SH-SY5Y (cell line): ENCODE measurements around the gene RGS3.

Experiments
- GATA2 ChIP-seq: IDR thresholded peaks from 2 replicates; pipeline ENCODE4 v1.6.1; 2011; ENCODE audit warnings: mild to moderate bottlenecking, low read depth, low read length
- GATA3 ChIP-seq: IDR thresholded peaks from 2 replicates; pipeline ENCODE4 v1.6.1; 2011; ENCODE audit warnings: low read depth, mild to moderate bottlenecking, low read length, moderate library complexity

RGS3 gene

GRCh38 chr9:113633782-113634595, 170.5 kb downstream of the RGS3 start:
- no peak for TF ChIP-seq GATA3

GRCh38 chr9:113634596-113635515, 171.3 kb downstream of the RGS3 start:
- no peak for TF ChIP-seq GATA2
- TF ChIP-seq GATA3, result no peak

GRCh38 chr9:113635586-113635985, 172.1 kb downstream of the RGS3 start:
- TF ChIP-seq GATA2, result no peak
- no peak for TF ChIP-seq GATA3

GRCh38 chr9:113636165-113636564, 172.6 kb downstream of the RGS3 start:
- TF ChIP-seq GATA3 (no peak), GATA2 (no peak)

- TF ChIP-seq GATA2 (no peak), GATA3 (no peak)
Observed at GRCh38 chr9:113636693-113637092, 173.2 kb downstream of the RGS3 start.

GRCh38 chr9:113638490-113638889, 175.0 kb downstream of the RGS3 start:
- TF ChIP-seq GATA3 (no peak), GATA2 (no peak)

- peak; percentile 83 for TF ChIP-seq GATA2
- 0 out of 2 replicates have a peak, but pooled peaks have one; percentile 15 for TF ChIP-seq GATA3
Observed at GRCh38 chr9:113638897-113639296, 175.4 kb downstream of the RGS3 start.

- TF ChIP-seq GATA2, result no peak
- no peak for TF ChIP-seq GATA3
Observed at GRCh38 chr9:113640418-113640817, 176.9 kb downstream of the RGS3 start.

- TF ChIP-seq GATA2 (no peak), GATA3 (no peak)
Observed at GRCh38 chr9:113641100-113641885, 177.8 kb downstream of the RGS3 start.

- TF ChIP-seq GATA3 (no peak), GATA2 (no peak)
Observed at GRCh38 chr9:113644321-113644720, 180.8 kb downstream of the RGS3 start.

GRCh38 chr9:113645227-113645977, 181.9 kb downstream of the RGS3 start:
- TF ChIP-seq GATA2 (no peak), GATA3 (no peak)

- TF ChIP-seq GATA3 (no peak), GATA2 (no peak)
Observed at GRCh38 chr9:113645978-113646253, 182.4 kb downstream of the RGS3 start.

GRCh38 chr9:113646491-113646890, 183.0 kb downstream of the RGS3 start:
- TF ChIP-seq GATA3 (no peak), GATA2 (no peak)
